K562 (cell line): ENCODE results near the gene TSEN34. TPM values are rescaled to one million over a fixed set of nuclear protein-coding genes. Genes with fewer than 3 reads are reported as not detected.

Source experiments
- ATAC-seq: fragments of 200-7000 bp; cut with Tn5 transposase; 3 replicates; pipeline ENCODE4 v1.9.1; 2020; ENCODE audit warnings: moderate library complexity
- BruUV-seq: library from RNA; stranded (reverse); fragments of 400-500 nt; replicated peaks from 2 replicates; lab custom pipeline; 2021; lab: Mats Ljungman, UMichigan
- CTCF ChIA-PET: fragments of 300-600 bp; formaldehyde crosslinking; extraction: SDS; loops from one replicate; lab custom pipeline; 2021; ENCODE audit warnings: low intra/inter-chr PET ratio; lab: Yijun Ruan, JAX
- POLR2A ChIA-PET: fragments of 300-600, 350-650 bp; sonication (Branson Sonifier 250); formaldehyde crosslinking; extraction: SDS; loops from one replicate; lab custom pipeline; 2021; ENCODE audit warnings: antibody characterized with exemption, inconsistent platforms; lab: Yijun Ruan, JAX
- DNase-seq, 4 experiments: peaks; one replicate each; pipeline versions ENCODE4 v3.0.0 to v3.0.0-alpha.2; 2011 to 2018; ENCODE audit warnings: low spot score in 3 of 4, mixed read lengths in 3 of 4; ENCODE audit errors: extremely low read depth in 1 of 4
- FAIRE-seq: peaks from 2 replicates; lab custom pipeline; 2011; peaks lifted over from hg19 to GRCh38; lab: Jason Lieb, UNC
- H2AFZ ChIP-seq: 2 replicates; pipeline ENCODE4 v1.6.0; 2011; ENCODE audit warnings: low read depth, low read length, control low read depth, inconsistent platforms
- H3K27ac ChIP-seq: fragments of 200-600 bp; 3 replicates; pipeline ENCODE4 v1.8.0; 2011; ENCODE audit warnings: low read depth, mild to moderate bottlenecking, control low read depth, inconsistent platforms, low read length, moderate library complexity, mixed read lengths; ENCODE audit errors: extremely low read depth
- H3K27me3 ChIP-seq, 2 experiments: fragments of 300-600 bp in 1 of 2; 2 replicates in 1 of 2; 3 replicates in 1 of 2; pipeline versions ENCODE4 v1.6.0 to v1.8.0; 2011; ENCODE audit warnings: inconsistent platforms in 2 of 2, low read length in 2 of 2, mild to moderate bottlenecking in 1 of 2, mixed read lengths in 1 of 2, moderate library complexity in 1 of 2; ENCODE audit not compliant: control insufficient read depth in 2 of 2, insufficient read depth in 2 of 2
- H3K36me3 ChIP-seq: fragments of 300-600 bp; 3 replicates; pipeline ENCODE4 v1.8.0; 2011; ENCODE audit warnings: mild to moderate bottlenecking, low read length, inconsistent platforms; ENCODE audit not compliant: control insufficient read depth, insufficient read depth
- H3K4me1 ChIP-seq, 2 experiments: fragments of 200-600 bp in 1 of 2; replicated peaks in 1 of 2; 2 replicates in 1 of 2; 3 replicates in 1 of 2; pipeline versions ENCODE4 v1.5.1 to v1.8.0; 2011; ENCODE audit warnings: inconsistent platforms in 2 of 2, low read length in 2 of 2, mild to moderate bottlenecking in 1 of 2, mixed read lengths in 1 of 2, moderate library complexity in 1 of 2; ENCODE audit not compliant: control insufficient read depth in 2 of 2, insufficient read depth in 2 of 2
- H3K4me2 ChIP-seq: 2 replicates; pipeline ENCODE4 v1.6.1; 2011; ENCODE audit warnings: low read length, control low read depth, inconsistent platforms, mixed read lengths; ENCODE audit not compliant: insufficient read depth
- H3K4me3 ChIP-seq: fragments of 200-600 bp; sonication (generic), shearing (Covaris generic); 2 replicates; pipeline ENCODE4 v1.5.1; 2016; ENCODE audit warnings: control low read depth, inconsistent platforms
- H3K79me2 ChIP-seq: fragments of 200-600 bp; 3 replicates; pipeline ENCODE4 v1.8.0; 2011; ENCODE audit warnings: low read length, inconsistent platforms; ENCODE audit not compliant: control insufficient read depth, insufficient read depth
- H3K9ac ChIP-seq, 2 experiments: 2 replicates each; pipeline versions ENCODE4 v1.6.0 to v1.6.1; 2011; ENCODE audit warnings: low read depth in 2 of 2, low read length in 2 of 2, control low read depth in 1 of 2, inconsistent platforms in 1 of 2, mild to moderate bottlenecking in 1 of 2, mixed read lengths in 1 of 2; ENCODE audit not compliant: insufficient read depth in 1 of 2
- H3K9me1 ChIP-seq: one replicate; pipeline ENCODE4 v1.6.0; 2011; ENCODE audit warnings: inconsistent platforms, mild to moderate bottlenecking, low read length, moderate library complexity; ENCODE audit not compliant: control insufficient read depth, insufficient read depth
- H3K9me3 ChIP-seq: replicated peaks from 2 replicates; pipeline ENCODE4 v1.5.1; 2011; ENCODE audit warnings: low read depth, low read length, inconsistent platforms; ENCODE audit not compliant: control insufficient read depth, insufficient read depth
- H4K20me1 ChIP-seq: replicated peaks from 2 replicates; pipeline ENCODE4 v1.6.1; 2011; ENCODE audit warnings: low read length, inconsistent platforms, mixed read lengths; ENCODE audit not compliant: control insufficient read depth, insufficient read depth
- ASH1L ChIP-seq: fragments of 450-650 bp; IDR thresholded peaks from 2 replicates; pipeline ENCODE4 v1.6.1; 2018; ENCODE audit warnings: borderline replicate concordance, mild to moderate bottlenecking, low read depth; ENCODE audit not compliant: partially characterized antibody
- DIDO1 ChIP-seq: fragments of 450-650 bp; IDR thresholded peaks from 2 replicates; pipeline ENCODE4 v1.6.1; 2016; ENCODE audit warnings: low read depth, missing biosample characterization, missing genetic modification characterization
- KLF1 ChIP-seq: fragments of 450-650 bp; IDR thresholded peaks from 2 replicates; pipeline ENCODE4 v1.6.1; 2016; ENCODE audit warnings: missing genetic modification characterization, missing compliant biosample characterization
- POLR3G ChIP-seq: IDR thresholded peaks from 2 replicates; pipeline ENCODE4 v1.6.1; 2011; ENCODE audit not compliant: insufficient read length, insufficient replicate concordance; ENCODE audit errors: extremely low read depth
- RCOR1 ChIP-seq, 2 experiments: IDR thresholded peaks; 2 replicates each; pipeline ENCODE4 v1.6.1; 2012; ENCODE audit warnings: low read depth in 2 of 2, low read length in 2 of 2, borderline replicate concordance in 1 of 2, improper control_type of control experiment in 1 of 2
- ZFP1 ChIP-seq: fragments of 450-650 bp; formaldehyde crosslinking; IDR thresholded peaks from 2 replicates; pipeline ENCODE4 v1.4.0; 2020; ENCODE audit warnings: mild to moderate bottlenecking, mixed read lengths
- WGBS: fragments of 100-300 bp; shearing (Covaris generic); methylation state at CpG from one replicate; pipeline ENCODE4 v1.1.6; 2016; ENCODE audit warnings: low coverage, mixed read lengths; ENCODE audit not compliant: insufficient coverage; ENCODE audit errors: missing lambda C conversion rate; 5-methylcytosine and 5-hydroxymethylcytosine counted together
- in situ Hi-C: fragments of 300-500 bp; cut with MboI; formaldehyde crosslinking; loops from 4 replicates; pipeline ENCODE4 v1.15.0; 2018; ENCODE audit warnings: inconsistent platforms, mixed read lengths
- intact Hi-C: fragments of 100-400 bp; cut with micrococcal nuclease; formaldehyde crosslinking; loops from 2 replicates; pipeline ENCODE4 v1.14.2; 2022
- polyA plus RNA-seq, 8 experiments: library from polyadenylated mRNA; depleted of rRNA in 4 of 8; stranded (reverse) in 5 of 8; unstranded in 3 of 8; fragments of >200 nt; fragmentation: Nextera tagmentation in 2 of 8; fragmentation: Illumina TruSeq in 1 of 8; extraction: Ambion mirVana in 2 of 8; extraction: Trizol in 1 of 8; gene quantifications; 2 replicates each; pipeline versions ENCODE4 v1.2.1 to v1.2.3, GENCODE V29; 2011 to 2014; ENCODE audit warnings: inconsistent platforms in 1 of 8, missing spikeins in 1 of 8
- total RNA-seq, 7 experiments: library from RNA; depleted of rRNA in 6 of 7; stranded (reverse); fragments of >200 nt in 6 of 7; fragmentation: Illumina TruSeq in 2 of 7; extraction: Trizol in 2 of 7; gene quantifications; 2 replicates each; pipeline versions ENCODE4 v1.2.1 to v1.2.3, GENCODE V29; 2011 to 2021; ENCODE audit warnings: low replicate concordance in 1 of 7
- TF ChIP-seq, protein P1 (sequence below): fragments of 250-450 bp; sonication (Bioruptor Pico); IDR thresholded peaks from 2 replicates; pipeline ENCODE4 v1.5.0; 2021
- TF ChIP-seq, protein P2 (sequence below): sonication (generic); formaldehyde crosslinking; IDR thresholded peaks from 2 replicates; pipeline ENCODE4 v1.8.0; 2023; ENCODE audit warnings: mild to moderate bottlenecking, missing genetic modification reagents
- TF ChIP-seq, protein P3 (sequence below): IDR thresholded peaks from 2 replicates; pipeline ENCODE4 v1.6.1; 2014; ENCODE audit warnings: antibody characterized with exemption

TSEN34 gene
- total and polyA plus RNA-seq, 9 of the 15 experiments (the other 6 are each of a cell fraction or from before 2014, with no cell fraction given), result 3.1 to 57.6 (median 29.5) TPM

DNA sequence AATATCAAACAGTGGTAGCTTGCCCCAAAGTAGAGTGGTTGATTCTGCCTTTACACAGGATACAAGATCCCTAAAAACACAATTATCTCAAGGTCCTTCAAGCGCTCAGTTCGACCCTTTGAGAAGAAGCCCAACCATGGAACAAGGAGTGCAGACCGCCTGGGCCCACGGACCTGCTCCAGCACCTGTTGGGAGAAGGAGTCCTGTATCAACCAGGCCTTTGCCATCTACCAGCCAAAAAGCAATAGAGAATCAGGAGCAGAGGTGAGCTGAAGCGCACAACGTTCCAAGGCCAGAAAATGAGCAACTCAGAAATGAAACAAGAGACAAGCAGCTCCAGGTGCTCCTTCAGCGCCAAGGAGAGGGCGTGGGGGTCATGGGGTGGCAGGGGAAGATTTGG lies 38.0 kb downstream of the TSEN34 start:
- CTCF ChIA-PET, result no interaction called here
- Histone ChIP-seq H3K4me1 (peaks cover 4 to 6% of the 10 kb centered on the region in 2 experiments; a peak in 4 of 5 replicates), H3K4me2 (no peak overlapping the region), H3K79me2 (no peaks in the 10 kb centered on the region), H3K9me3 (no peaks in the 10 kb centered on the region), H2AFZ (no peak overlapping the region)
- DNase-seq, result no peak
- no peak for FAIRE-seq
- intact Hi-C loops, result no loop called here
- no TSS peak for BruUV-seq
- no peak for TF ChIP-seq KLF1
- no peak for TF ChIP-seq DIDO1 (tag)
- no peak for TF ChIP-seq RCOR1 (IDR thresholded peaks at IDR 0.05; ENCODE audit: borderline replicate concordance in 1 of 2, low read depth in 2 of 2, low read length in 2 of 2)
- TF ChIP-seq, protein P1, sequence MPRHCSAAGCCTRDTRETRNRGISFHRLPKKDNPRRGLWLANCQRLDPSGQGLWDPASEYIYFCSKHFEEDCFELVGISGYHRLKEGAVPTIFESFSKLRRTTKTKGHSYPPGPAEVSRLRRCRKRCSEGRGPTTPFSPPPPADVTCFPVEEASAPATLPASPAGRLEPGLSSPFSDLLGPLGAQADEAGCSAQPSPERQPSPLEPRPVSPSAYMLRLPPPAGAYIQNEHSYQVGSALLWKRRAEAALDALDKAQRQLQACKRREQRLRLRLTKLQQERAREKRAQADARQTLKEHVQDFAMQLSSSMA (CRISPR knock-in tag), result no peak
- TF ChIP-seq, protein P2, sequence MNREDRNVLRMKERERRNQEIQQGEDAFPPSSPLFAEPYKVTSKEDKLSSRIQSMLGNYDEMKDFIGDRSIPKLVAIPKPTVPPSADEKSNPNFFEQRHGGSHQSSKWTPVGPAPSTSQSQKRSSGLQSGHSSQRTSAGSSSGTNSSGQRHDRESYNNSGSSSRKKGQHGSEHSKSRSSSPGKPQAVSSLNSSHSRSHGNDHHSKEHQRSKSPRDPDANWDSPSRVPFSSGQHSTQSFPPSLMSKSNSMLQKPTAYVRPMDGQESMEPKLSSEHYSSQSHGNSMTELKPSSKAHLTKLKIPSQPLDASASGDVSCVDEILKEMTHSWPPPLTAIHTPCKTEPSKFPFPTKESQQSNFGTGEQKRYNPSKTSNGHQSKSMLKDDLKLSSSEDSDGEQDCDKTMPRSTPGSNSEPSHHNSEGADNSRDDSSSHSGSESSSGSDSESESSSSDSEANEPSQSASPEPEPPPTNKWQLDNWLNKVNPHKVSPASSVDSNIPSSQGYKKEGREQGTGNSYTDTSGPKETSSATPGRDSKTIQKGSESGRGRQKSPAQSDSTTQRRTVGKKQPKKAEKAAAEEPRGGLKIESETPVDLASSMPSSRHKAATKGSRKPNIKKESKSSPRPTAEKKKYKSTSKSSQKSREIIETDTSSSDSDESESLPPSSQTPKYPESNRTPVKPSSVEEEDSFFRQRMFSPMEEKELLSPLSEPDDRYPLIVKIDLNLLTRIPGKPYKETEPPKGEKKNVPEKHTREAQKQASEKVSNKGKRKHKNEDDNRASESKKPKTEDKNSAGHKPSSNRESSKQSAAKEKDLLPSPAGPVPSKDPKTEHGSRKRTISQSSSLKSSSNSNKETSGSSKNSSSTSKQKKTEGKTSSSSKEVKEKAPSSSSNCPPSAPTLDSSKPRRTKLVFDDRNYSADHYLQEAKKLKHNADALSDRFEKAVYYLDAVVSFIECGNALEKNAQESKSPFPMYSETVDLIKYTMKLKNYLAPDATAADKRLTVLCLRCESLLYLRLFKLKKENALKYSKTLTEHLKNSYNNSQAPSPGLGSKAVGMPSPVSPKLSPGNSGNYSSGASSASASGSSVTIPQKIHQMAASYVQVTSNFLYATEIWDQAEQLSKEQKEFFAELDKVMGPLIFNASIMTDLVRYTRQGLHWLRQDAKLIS (CRISPR knock-in tag), result no peak
- no peak for TF ChIP-seq POLR3G
- TF ChIP-seq ZFP1 (CRISPR knock-in tag), result no peak
- TF ChIP-seq, protein P3, sequence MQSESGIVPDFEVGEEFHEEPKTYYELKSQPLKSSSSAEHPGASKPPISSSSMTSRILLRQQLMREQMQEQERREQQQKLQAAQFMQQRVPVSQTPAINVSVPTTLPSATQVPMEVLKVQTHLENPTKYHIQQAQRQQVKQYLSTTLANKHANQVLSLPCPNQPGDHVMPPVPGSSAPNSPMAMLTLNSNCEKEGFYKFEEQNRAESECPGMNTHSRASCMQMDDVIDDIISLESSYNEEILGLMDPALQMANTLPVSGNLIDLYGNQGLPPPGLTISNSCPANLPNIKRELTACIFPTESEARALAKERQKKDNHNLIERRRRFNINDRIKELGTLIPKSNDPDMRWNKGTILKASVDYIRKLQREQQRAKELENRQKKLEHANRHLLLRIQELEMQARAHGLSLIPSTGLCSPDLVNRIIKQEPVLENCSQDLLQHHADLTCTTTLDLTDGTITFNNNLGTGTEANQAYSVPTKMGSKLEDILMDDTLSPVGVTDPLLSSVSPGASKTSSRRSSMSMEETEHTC, result no peak
- TF ChIP-seq ASH1L, result no peak
- TF ChIP-seq, all 486 proteins: peak for 0
- Histone ChIP-seq H3K9ac (no peak overlapping the region), H3K36me3 (no peaks in the 10 kb centered on the region), H3K9me1 (no peaks in the 10 kb centered on the region), H3K27me3 (peaks cover 12 to 25% of the 10 kb centered on the region in 2 experiments), H3K4me3 (no peak overlapping the region), H4K20me1 (no peaks in the 10 kb centered on the region), H3K27ac (no peak overlapping the region)
- 28% methylated on average over 8 of the region's 8 CpGs for WGBS
- no peak for ATAC-seq
- in situ Hi-C loops, result loop anchor here (5.0 kb wide), 1 partner anchor 67 kb away; no protein-coding TSS in a partner anchor
- POLR2A ChIA-PET, result interaction anchor here (0.7 to 1.6 kb wide), 5 partner anchors 11 to 69 kb away, joined by 3 to 6 read pairs (median 5); no protein-coding TSS in a partner anchor
